SK-N-SH (cell line): ENCODE data around the gene MMP21.

ENCODE experiments used
- CTCF ChIP-seq: fragments of 200-600 bp; sonication (generic); IDR thresholded peaks from 2 replicates; pipeline ENCODE4 v1.6.1; 2017; ENCODE audit warnings: antibody characterized with exemption, mild to moderate bottlenecking, moderate library complexity
- EZH2phosphoT487 ChIP-seq: fragments of 200-600 bp; sonication (generic); IDR thresholded peaks from 2 replicates; pipeline ENCODE4 v1.6.1; 2017; ENCODE audit warnings: low read depth, mixed run types, mild to moderate bottlenecking, antibody characterized with exemption, moderate library complexity, borderline replicate concordance
- RFX5 ChIP-seq: IDR thresholded peaks from 2 replicates; pipeline ENCODE4 v1.6.1; 2012; ENCODE audit warnings: mild to moderate bottlenecking, improper control_type of control experiment, low read length

GRCh38 chr10:125820701-125821100 lies 45.1 kb upstream of the MMP21 start:
- no peak for TF ChIP-seq EZH2phosphoT487
- no peak for TF ChIP-seq CTCF
- no peak for TF ChIP-seq RFX5
